HepG2 (cell line): ENCODE results near the gene ABHD15. TPM values are rescaled to one million over a fixed set of nuclear protein-coding genes. Genes with fewer than 3 reads are reported as not detected.

Source experiments
- ARID2 ChIP-seq: sonication (generic); formaldehyde crosslinking; IDR thresholded peaks from 2 replicates; pipeline ENCODE4 v1.8.1; 2022; ENCODE audit warnings: mild to moderate bottlenecking, missing genetic modification reagents, borderline replicate concordance
- MXD1 ChIP-seq: sonication (generic); formaldehyde crosslinking; IDR thresholded peaks from 2 replicates; pipeline ENCODE4 v1.4.0; 2020; ENCODE audit warnings: mild to moderate bottlenecking, missing genetic modification reagents
- MYNN ChIP-seq: sonication (generic); formaldehyde crosslinking; IDR thresholded peaks from 2 replicates; pipeline ENCODE4 v1.4.0; 2020; ENCODE audit warnings: mild to moderate bottlenecking, low read depth, missing genetic modification reagents
- NFIC ChIP-seq: IDR thresholded peaks from 2 replicates; pipeline ENCODE4 v1.6.1; 2012; ENCODE audit warnings: mild to moderate bottlenecking, low read length, inconsistent platforms
- NFYC ChIP-seq: IDR thresholded peaks from 2 replicates; pipeline ENCODE4 v1.6.1; 2016; ENCODE audit warnings: missing genetic modification reagents, missing compliant biosample characterization
- PBX2 ChIP-seq: IDR thresholded peaks from 2 replicates; pipeline ENCODE4 v1.6.1; 2016; ENCODE audit warnings: control low read depth
- POGK ChIP-seq: sonication (generic); formaldehyde crosslinking; conservative IDR thresholded peaks from 2 replicates; pipeline ENCODE4 v1.8.0; 2022; ENCODE audit warnings: mild to moderate bottlenecking, moderate library complexity, missing genetic modification reagents
- POLR2A ChIP-seq, 2 experiments: IDR thresholded peaks; 2 replicates each; pipeline ENCODE4 v1.6.1; 2011; ENCODE audit warnings: low read depth in 2 of 2, low read length in 2 of 2, mild to moderate bottlenecking in 1 of 2, moderate library complexity in 1 of 2; ENCODE audit not compliant: insufficient read depth in 1 of 2
- REXO4 ChIP-seq: sonication (generic); formaldehyde crosslinking; IDR thresholded peaks from 2 replicates; pipeline ENCODE4 v1.8.0; 2022; ENCODE audit warnings: missing genetic modification reagents, mild to moderate bottlenecking, borderline replicate concordance
- SAFB2 ChIP-seq: sonication (generic); formaldehyde crosslinking; IDR thresholded peaks from 2 replicates; pipeline ENCODE4 v1.5.1; 2020; ENCODE audit warnings: missing genetic modification reagents, low read depth, mild to moderate bottlenecking, borderline replicate concordance
- SATB2 ChIP-seq: sonication (generic); formaldehyde crosslinking; IDR thresholded peaks from 2 replicates; pipeline ENCODE4 v1.5.0; 2020; ENCODE audit warnings: missing genetic modification reagents
- ZFP90 ChIP-seq: sonication (generic); formaldehyde crosslinking; IDR thresholded peaks from 2 replicates; pipeline ENCODE4 v1.8.0; 2022; ENCODE audit warnings: missing genetic modification reagents, mild to moderate bottlenecking, inconsistent platforms, borderline replicate concordance
- ZNF263 ChIP-seq: sonication (generic); formaldehyde crosslinking; IDR thresholded peaks from 2 replicates; pipeline ENCODE4 v1.4.0; 2020; ENCODE audit warnings: missing genetic modification reagents
- ZNF317 ChIP-seq: sonication (generic); formaldehyde crosslinking; IDR thresholded peaks from 2 replicates; pipeline ENCODE4 v1.5.0; 2020; ENCODE audit warnings: mild to moderate bottlenecking, missing genetic modification reagents
- ZNF451 ChIP-seq: sonication (generic); formaldehyde crosslinking; IDR thresholded peaks from 2 replicates; pipeline ENCODE4 v1.5.0; 2020; ENCODE audit warnings: mild to moderate bottlenecking, missing genetic modification reagents
- ZNF563 ChIP-seq: sonication (generic); formaldehyde crosslinking; IDR thresholded peaks from 2 replicates; pipeline ENCODE4 v1.8.0; 2022; ENCODE audit warnings: mild to moderate bottlenecking, moderate library complexity, missing genetic modification reagents
- ZNF598 ChIP-seq: sonication (generic); formaldehyde crosslinking; IDR thresholded peaks from 2 replicates; pipeline ENCODE4 v1.5.1; 2020; ENCODE audit warnings: mild to moderate bottlenecking, missing genetic modification reagents, borderline replicate concordance
- ZNF605 ChIP-seq: sonication (generic); formaldehyde crosslinking; IDR thresholded peaks from 2 replicates; pipeline ENCODE4 v1.8.0; 2022; ENCODE audit warnings: mild to moderate bottlenecking, missing genetic modification reagents
- ZZZ3 ChIP-seq: sonication (generic); formaldehyde crosslinking; IDR thresholded peaks from 2 replicates; pipeline ENCODE4 v1.4.0; 2020; ENCODE audit warnings: missing genetic modification reagents, mild to moderate bottlenecking, borderline replicate concordance
- polyA plus RNA-seq, 8 experiments: library from polyadenylated mRNA; depleted of rRNA in 3 of 8; stranded (reverse) in 7 of 8; unstranded in 1 of 8; fragments of >200 nt; fragmentation: Illumina TruSeq in 4 of 8; extraction: Trizol in 4 of 8; gene quantifications; 2 replicates each; pipeline versions ENCODE4 v1.2.1 to v1.2.3, GENCODE V29; 2011 to 2016; ENCODE audit warnings: low read depth in 4 of 8, missing spikeins in 1 of 8, mixed read lengths in 1 of 8; ENCODE audit not compliant: insufficient read depth in 1 of 8
- total RNA-seq, 5 experiments: library from RNA; depleted of rRNA; stranded (reverse); fragments of >200 nt; fragmentation: Illumina TruSeq; extraction: Trizol; gene quantifications; 2 replicates each; pipeline ENCODE4 v1.2.3, GENCODE V29; 2016; ENCODE audit warnings: low read depth in 1 of 5
- TF ChIP-seq, protein P1 (sequence below): IDR thresholded peaks from 2 replicates; pipeline ENCODE4 v1.6.1; 2016
- TF ChIP-seq, protein P2 (sequence below): sonication (generic); formaldehyde crosslinking; IDR thresholded peaks from 2 replicates; pipeline ENCODE4 v1.5.1; 2020; ENCODE audit warnings: mild to moderate bottlenecking, missing genetic modification reagents

The ABHD15 gene
- total and polyA plus RNA-seq, 2 of the 13 experiments (the other 11 are each of a cell fraction or from before 2014, with no cell fraction given): 2.4 to 7.7 TPM

DNA sequence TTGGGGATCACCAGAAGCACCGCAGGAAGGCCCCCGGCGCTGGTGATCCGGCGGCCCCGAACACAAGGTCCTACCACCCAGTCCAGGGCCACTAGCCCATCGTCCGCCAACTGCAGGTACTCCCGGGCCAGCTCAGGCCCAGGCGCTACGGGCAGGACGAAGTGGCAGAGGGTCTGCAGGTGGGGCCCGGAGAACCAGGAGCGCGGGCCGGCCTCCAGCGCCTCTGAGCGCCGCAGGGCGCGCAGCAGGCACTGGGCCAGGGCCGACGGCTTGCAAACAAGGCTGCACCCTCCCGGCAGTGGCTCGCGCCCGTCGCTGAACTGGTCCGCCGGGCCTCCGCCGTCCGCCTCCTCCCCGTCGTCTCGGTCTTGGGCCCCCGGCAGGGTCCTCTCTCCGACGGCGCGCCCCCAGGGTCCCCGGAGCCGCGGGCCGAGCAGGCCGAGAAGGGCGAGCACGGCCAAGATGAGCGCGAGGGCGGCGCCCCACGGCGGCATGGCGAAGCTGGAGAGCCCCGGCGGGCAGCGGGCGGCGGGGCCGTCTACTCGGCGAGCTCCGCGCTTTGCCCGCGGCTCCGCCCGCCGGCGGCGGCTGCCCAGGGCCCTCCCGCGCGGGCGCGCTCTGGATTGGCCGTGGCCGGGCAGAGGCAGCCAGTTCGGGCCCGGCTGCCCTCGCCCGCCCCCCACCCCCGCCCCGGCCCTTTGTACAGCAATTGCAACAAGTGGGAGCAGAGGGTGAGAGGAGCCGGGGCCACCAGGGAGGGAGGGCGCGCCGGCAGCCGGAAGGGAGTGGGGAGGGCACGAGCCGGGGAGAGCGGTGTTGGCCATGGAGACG is at the start of gene ABHD15 (continued):
- TF ChIP-seq ZNF605 (CRISPR knock-in tag) (0 out of 2 replicates have a peak, but pooled peaks have one; percentile 2), ZNF563 (CRISPR knock-in tag) (no peak), PBX2 (no peak), SAFB2 (CRISPR knock-in tag) (peak; percentile 33; the same call in 1 of the 2 replicates), REXO4 (CRISPR knock-in tag) (no peak), MXD1 (CRISPR knock-in tag) (0 out of 2 replicates have a peak, but pooled peaks have one; percentile 35), ZNF451 (CRISPR knock-in tag) (peak; percentile 60; the same call in 1 of the 2 replicates), SATB2 (CRISPR knock-in tag) (no peak), ZZZ3 (CRISPR knock-in tag) (no peak), ZFP90 (CRISPR knock-in tag) (peak; percentile 13; the same call in 1 of the 2 replicates), NFIC (no peak), ZNF263 (CRISPR knock-in tag) (0 out of 2 replicates have a peak, but pooled peaks have one; percentile 3), MYNN (CRISPR knock-in tag) (0 out of 2 replicates have a peak, but pooled peaks have one; percentile 41), ZNF598 (CRISPR knock-in tag) (0 out of 2 replicates have a peak, but pooled peaks have one; percentile 22), ZNF317 (CRISPR knock-in tag) (no peak), ARID2 (CRISPR knock-in tag) (no peak), NFYC (CRISPR knock-in tag) (no peak), POLR2A (IDR thresholded peaks at IDR 0.05; ENCODE audit: insufficient read depth in 1 of 2, low read depth in 2 of 2, low read length in 2 of 2) (peak in 1 of 2 experiments; percentile 48; a peak in 1 of 4 replicates), POGK (CRISPR knock-in tag) (peak; percentile 63; the same call in 1 of the 2 replicates)
- TF ChIP-seq, protein P1, sequence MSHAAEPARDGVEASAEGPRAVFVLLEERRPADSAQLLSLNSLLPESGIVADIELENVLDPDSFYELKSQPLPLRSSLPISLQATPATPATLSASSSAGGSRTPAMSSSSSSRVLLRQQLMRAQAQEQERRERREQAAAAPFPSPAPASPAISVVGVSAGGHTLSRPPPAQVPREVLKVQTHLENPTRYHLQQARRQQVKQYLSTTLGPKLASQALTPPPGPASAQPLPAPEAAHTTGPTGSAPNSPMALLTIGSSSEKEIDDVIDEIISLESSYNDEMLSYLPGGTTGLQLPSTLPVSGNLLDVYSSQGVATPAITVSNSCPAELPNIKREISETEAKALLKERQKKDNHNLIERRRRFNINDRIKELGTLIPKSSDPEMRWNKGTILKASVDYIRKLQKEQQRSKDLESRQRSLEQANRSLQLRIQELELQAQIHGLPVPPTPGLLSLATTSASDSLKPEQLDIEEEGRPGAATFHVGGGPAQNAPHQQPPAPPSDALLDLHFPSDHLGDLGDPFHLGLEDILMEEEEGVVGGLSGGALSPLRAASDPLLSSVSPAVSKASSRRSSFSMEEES (CRISPR knock-in tag): no peak
- TF ChIP-seq, protein P2, sequence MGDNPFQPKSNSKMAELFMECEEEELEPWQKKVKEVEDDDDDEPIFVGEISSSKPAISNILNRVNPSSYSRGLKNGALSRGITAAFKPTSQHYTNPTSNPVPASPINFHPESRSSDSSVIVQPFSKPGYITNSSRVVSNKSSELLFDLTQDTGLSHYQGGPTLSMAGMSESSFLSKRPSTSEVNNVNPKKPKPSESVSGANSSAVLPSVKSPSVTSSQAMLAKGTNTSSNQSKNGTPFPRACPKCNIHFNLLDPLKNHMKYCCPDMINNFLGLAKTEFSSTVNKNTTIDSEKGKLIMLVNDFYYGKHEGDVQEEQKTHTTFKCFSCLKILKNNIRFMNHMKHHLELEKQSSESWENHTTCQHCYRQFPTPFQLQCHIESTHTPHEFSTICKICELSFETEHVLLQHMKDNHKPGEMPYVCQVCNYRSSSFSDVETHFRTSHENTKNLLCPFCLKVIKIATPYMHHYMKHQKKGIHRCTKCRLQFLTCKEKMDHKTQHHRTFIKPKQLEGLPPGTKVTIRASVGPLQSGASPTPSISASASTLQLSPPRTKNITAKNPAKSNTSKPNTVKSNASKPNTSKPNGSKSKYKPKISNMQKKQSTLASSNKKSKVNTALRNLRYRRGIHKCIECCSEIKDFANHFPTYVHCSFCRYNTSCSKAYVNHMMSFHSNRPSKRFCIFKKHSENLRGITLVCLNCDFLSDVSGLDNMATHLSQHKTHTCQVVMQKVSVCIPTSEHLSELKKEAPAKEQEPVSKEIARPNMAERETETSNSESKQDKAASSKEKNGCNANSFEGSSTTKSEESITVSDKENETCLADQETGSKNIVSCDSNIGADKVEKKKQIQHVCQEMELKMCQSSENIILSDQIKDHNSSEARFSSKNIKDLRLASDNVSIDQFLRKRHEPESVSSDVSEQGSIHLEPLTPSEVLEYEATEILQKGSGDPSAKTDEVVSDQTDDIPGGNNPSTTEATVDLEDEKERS (CRISPR knock-in tag): no peak
